HL-60/S4 treated with retinoic acid at 250 ng/mL for 4 days and 3 days (cell line): ENCODE measurements around the gene CCL3.

ENCODE experiments used
- in situ Hi-C: fragments of 300-500 bp; cut with MboI; formaldehyde crosslinking; loops from 2 replicates; pipeline ENCODE4 v1.7.0; 2022; ENCODE audit warnings: low sequenced_read_pairs

The CCL3 gene

GRCh38 chr17:36055171-36055570 is 34.8 kb downstream of the CCL3 start:
- in situ Hi-C loops, result no loop called here

- in situ Hi-C loops, result no loop called here
Observed at GRCh38 chr17:36049643-36050042, 40.3 kb downstream of the CCL3 start.

- in situ Hi-C loops, result no loop called here
Observed at GRCh38 chr17:36048066-36048465, 41.9 kb downstream of the CCL3 start.
